ENCODE data around the gene ARID1B. TPM values are rescaled to one million over a fixed set of nuclear protein-coding genes. Genes with fewer than 3 reads are reported as not detected.

Gene ARID1B
- total and polyA plus RNA-seq, 2 donors (not counting 1 experiment from before 2014, with no cell fraction given) = 47.2 to 280 TPM

DNA sequence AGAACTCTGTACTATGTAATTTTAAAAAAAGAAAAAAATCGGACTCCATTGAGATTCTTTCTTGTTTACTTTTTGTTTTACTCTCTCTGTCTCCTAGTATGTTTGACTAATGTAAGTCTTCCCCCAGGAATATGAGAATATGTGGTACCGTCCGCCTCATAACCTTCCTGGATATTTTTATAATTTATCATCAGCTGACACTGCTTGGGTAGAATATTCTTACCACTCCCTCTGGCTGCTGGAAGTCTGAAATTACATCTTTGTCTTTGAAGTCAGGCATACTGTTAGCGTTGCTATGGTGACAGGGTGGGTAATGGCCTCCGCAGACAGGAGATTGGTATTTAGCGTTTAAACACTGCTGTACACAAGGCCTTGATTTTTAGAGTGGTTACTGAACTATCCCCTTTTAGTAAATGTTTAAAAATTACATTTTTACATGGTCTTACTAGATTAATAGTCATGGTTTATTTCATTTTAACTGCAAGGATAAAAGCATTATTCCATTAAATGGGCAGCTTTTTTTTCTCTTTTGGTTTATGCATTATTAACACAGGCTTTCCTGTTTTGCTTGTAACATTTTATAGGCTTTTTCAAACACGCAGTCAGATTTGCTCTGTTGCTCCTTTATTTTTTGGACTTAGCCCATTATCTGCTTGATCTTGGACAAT is 176.4 kb downstream of the ARID1B start:
- peaks cover 77% of the 10 kb centered on the region for H3K4me1 Mint-ChIP-seq
- Histone ChIP-seq H3K4me1 (ENCODE audit: control insufficient read depth in 2 of 2, insufficient read depth in 2 of 2, low read length in 2 of 2) (peaks cover 38 to 56% of the 10 kb centered on the region in 2 donors), H3K79me2 (ENCODE audit: control insufficient read depth, insufficient read depth, low read length) (peaks cover 100% of the 10 kb centered on the region), H3K9me3 (ENCODE audit: control extremely low read depth in 1 of 3, control insufficient read depth in 2 of 3, insufficient read depth in 1 of 3, low read length in 2 of 3) (no peaks in the 10 kb centered on the region), H3K27me3 (replicated peaks in 1 of 4; ENCODE audit: control extremely low read depth in 1 of 4, control insufficient read depth in 3 of 4, insufficient read depth in 4 of 4, low read length in 3 of 4) (no peaks in the 10 kb centered on the region), H3K36me3 (replicated peaks in 1 of 2; ENCODE audit: control extremely low read depth in 1 of 2, control insufficient read depth in 1 of 2, extremely low read depth in 1 of 2, insufficient read depth in 2 of 2, low read length in 1 of 2) (peaks cover 0 to 3% of the 10 kb centered on the region in 2 experiments), H3K4me2 (replicated peaks; ENCODE audit: low read depth, low read length, poor library complexity, severe bottlenecking) (peak overlapping the region; percentile 25), H4K20me1 (ENCODE audit: control insufficient read depth, insufficient read depth, low read length, poor library complexity, severe bottlenecking) (peaks cover 62% of the 10 kb centered on the region), H2AFZ (ENCODE audit: insufficient read depth, low read depth, low read length, poor library complexity, severe bottlenecking) (no peak overlapping the region), H3K9ac (ENCODE audit: low read length) (no peak overlapping the region), H3K27ac (ENCODE audit: low read length in 2 of 2) (peak overlapping the region in 1 of 2 donors; percentile 55), H3K4me3 (ENCODE audit: control extremely low read depth in 1 of 5, extremely low read depth in 1 of 5, insufficient read depth in 1 of 5, low read depth in 2 of 5, low read length in 4 of 5) (no peak overlapping the region)
- ChIA-PET POLR2A (no interaction called here), CTCF (interaction anchor here (1.1 to 1.4 kb wide), 2 partner anchors 14 to 389 kb away, joined by 4 read pairs; no protein-coding TSS in a partner anchor)
- TF ChIP-seq, protein P1, sequence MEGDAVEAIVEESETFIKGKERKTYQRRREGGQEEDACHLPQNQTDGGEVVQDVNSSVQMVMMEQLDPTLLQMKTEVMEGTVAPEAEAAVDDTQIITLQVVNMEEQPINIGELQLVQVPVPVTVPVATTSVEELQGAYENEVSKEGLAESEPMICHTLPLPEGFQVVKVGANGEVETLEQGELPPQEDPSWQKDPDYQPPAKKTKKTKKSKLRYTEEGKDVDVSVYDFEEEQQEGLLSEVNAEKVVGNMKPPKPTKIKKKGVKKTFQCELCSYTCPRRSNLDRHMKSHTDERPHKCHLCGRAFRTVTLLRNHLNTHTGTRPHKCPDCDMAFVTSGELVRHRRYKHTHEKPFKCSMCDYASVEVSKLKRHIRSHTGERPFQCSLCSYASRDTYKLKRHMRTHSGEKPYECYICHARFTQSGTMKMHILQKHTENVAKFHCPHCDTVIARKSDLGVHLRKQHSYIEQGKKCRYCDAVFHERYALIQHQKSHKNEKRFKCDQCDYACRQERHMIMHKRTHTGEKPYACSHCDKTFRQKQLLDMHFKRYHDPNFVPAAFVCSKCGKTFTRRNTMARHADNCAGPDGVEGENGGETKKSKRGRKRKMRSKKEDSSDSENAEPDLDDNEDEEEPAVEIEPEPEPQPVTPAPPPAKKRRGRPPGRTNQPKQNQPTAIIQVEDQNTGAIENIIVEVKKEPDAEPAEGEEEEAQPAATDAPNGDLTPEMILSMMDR (IDR thresholded peaks at IDR 0.05) = no peak
- H3K27ac Mint-ChIP-seq = no peak overlapping the region
- no CpG with 5 or more reads among the region's 7 CpGs for WGBS (ENCODE audit: insufficient coverage)
- peak; percentile 53 for ATAC-seq (ENCODE audit: low read depth)
- H3K9me3 Mint-ChIP-seq (ENCODE audit: insufficient read depth) = no peaks in the 10 kb centered on the region
- intact Hi-C loops (cut with micrococcal nuclease) = no loop called here
- DNase-seq = peak; percentile 72
- no peaks in the 10 kb centered on the region for H3K27me3 Mint-ChIP-seq
- peak overlapping the region; percentile 56 for H3K4me3 Mint-ChIP-seq

DNA sequence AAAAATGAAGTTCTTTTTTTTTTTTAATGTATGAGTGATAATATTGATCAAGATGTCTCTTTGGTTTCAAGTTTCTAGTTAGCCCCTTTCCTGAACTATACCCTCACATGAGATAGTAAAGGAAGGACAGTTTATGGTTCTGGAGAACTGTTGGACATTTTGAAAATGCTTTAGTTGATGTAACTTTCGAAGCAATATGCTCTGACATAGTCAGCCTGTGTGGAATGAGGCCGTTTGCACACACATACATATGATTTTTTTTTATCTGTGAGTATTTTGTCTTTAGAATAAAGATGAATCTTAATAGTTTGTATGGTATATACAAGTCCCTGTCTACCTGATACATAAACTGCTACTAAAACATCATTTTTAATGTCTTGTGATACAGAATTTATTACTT is 177.0 kb downstream of the ARID1B start:
- H3K4me1 Mint-ChIP-seq = peaks cover 76% of the 10 kb centered on the region
- CTCF ChIA-PET = interaction anchor here (1.0 to 1.4 kb wide), 3 partner anchors 15 to 390 kb away, joined by 4 read pairs; no protein-coding TSS in a partner anchor
- no peaks in the 10 kb centered on the region for H3K9me3 ChIP-seq (ENCODE audit: control extremely low read depth in 1 of 3, control insufficient read depth in 2 of 3, insufficient read depth in 1 of 3, low read length in 2 of 3)
- H3K9me3 Mint-ChIP-seq (ENCODE audit: insufficient read depth) = no peaks in the 10 kb centered on the region
- no peak overlapping the region for H2AFZ ChIP-seq (ENCODE audit: insufficient read depth, low read depth, low read length, poor library complexity, severe bottlenecking)
- peak overlapping the region in 1 of 2 donors; percentile 33 for H3K27ac ChIP-seq (ENCODE audit: low read length in 2 of 2)
- H3K4me1 ChIP-seq (ENCODE audit: control insufficient read depth in 2 of 2, insufficient read depth in 2 of 2, low read length in 2 of 2) = peaks cover 38 to 53% of the 10 kb centered on the region in 2 donors
- peaks cover 100% of the 10 kb centered on the region for H3K79me2 ChIP-seq (ENCODE audit: control insufficient read depth, insufficient read depth, low read length)
- no peak for TF ChIP-seq EZH2 (IDR thresholded peaks at IDR 0.05; ENCODE audit: borderline replicate concordance, insufficient read depth, low read depth, low read length, poor library complexity, severe bottlenecking)
- TF ChIP-seq, protein P1 (IDR thresholded peaks at IDR 0.05) = no peak
- no peak overlapping the region for H3K4me3 ChIP-seq (ENCODE audit: control extremely low read depth in 1 of 5, extremely low read depth in 1 of 5, insufficient read depth in 1 of 5, low read depth in 2 of 5, low read length in 4 of 5)
- no peak overlapping the region for H3K4me3 Mint-ChIP-seq
- no peak for DNase-seq
- no peak overlapping the region for H3K9ac ChIP-seq (ENCODE audit: low read length)
- intact Hi-C loops (cut with micrococcal nuclease) = no loop called here
- peaks cover 0 to 3% of the 10 kb centered on the region in 2 experiments for H3K36me3 ChIP-seq (replicated peaks in 1 of 2; ENCODE audit: control extremely low read depth in 1 of 2, control insufficient read depth in 1 of 2, extremely low read depth in 1 of 2, insufficient read depth in 2 of 2, low read length in 1 of 2)
- H3K4me2 ChIP-seq (replicated peaks; ENCODE audit: low read depth, low read length, poor library complexity, severe bottlenecking) = no peak overlapping the region
- H3K27me3 ChIP-seq (replicated peaks in 1 of 4; ENCODE audit: control extremely low read depth in 1 of 4, control insufficient read depth in 3 of 4, insufficient read depth in 4 of 4, low read length in 3 of 4) = no peaks in the 10 kb centered on the region
- no peak for ATAC-seq (ENCODE audit: low read depth)
- no peak overlapping the region for H3K27ac Mint-ChIP-seq
- no peaks in the 10 kb centered on the region for H3K27me3 Mint-ChIP-seq
- peaks cover 62% of the 10 kb centered on the region for H4K20me1 ChIP-seq (ENCODE audit: control insufficient read depth, insufficient read depth, low read length, poor library complexity, severe bottlenecking)
- POLR2A ChIA-PET = interaction anchor here (0.6 kb wide), 1 partner anchor 126 kb away, joined by 3 read pairs; no protein-coding TSS in a partner anchor
- WGBS (ENCODE audit: insufficient coverage) = no CpG with 5 or more reads among the region's 2 CpGs
